GM12873 (cell line): Measurements from ENCODE around the gene SYNE3.

Source experiments
- CTCF ChIP-seq: IDR thresholded peaks from 2 replicates; pipeline ENCODE4 v1.5.1; 2012; ENCODE audit warnings: low read depth, mild to moderate bottlenecking, moderate library complexity, low read length, control low read depth; ENCODE audit not compliant: insufficient read depth; ENCODE audit errors: missing control alignments

SYNE3 gene

DNA sequence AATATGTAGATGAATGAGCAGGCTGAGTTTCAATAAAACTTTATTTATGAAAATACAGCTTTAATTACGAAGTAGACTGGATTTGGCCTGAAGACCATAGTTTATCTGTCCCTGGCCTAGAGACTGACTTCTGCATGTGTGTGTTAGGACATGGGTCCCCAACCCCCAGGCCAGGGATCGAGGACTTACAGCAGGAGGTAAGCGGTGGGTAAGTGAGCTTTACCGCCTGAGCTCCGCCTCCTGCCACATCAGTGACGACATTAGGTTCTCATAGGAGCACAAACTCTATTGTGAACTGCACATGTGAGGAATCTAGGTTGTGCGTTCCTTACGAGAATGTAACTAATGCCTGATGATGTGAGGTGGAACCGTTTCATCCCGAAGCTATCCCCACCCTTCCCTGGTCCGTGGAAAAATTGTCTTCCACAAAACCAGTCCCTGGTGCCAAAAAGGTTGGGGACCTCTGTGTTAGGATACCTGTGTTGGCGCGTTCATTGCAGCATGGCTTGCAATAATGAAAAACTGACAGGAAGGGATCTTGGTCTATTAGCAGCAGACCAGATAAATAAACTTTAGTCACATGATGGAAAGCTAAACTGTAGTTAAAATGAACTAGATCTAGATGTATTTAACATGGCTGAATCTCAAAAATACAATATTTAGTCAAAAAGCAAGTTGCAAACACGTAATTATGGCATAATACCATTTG is 22.5 kb upstream of the SYNE3 start:
- TF ChIP-seq CTCF: no peak

GRCh38 chr14:95537298-95538089 is 21.0 kb upstream of the SYNE3 start:
- TF ChIP-seq CTCF: no peak

DNA sequence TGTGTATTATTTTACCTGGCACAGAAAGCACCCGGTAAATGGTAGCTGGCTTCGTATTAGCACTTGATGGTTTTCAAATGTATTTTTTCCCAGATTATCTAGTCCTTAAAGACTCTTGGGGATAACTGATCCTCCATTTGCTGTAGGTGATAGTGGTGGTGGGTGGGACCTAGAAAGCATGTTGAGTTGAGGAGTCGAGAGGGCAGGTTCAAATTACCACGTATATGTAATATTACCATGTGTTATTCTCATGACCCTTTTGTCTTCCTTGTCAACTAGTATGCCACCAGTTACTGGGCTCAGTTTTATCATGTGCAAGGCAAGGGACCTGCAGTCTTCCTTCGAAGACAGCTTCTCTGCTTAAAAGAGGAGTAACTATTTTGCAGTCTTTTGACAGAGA is 20.2 kb upstream of the SYNE3 start:
- TF ChIP-seq CTCF: no peak

GRCh38 chr14:95536036-95536593 is 19.7 kb upstream of the SYNE3 start:
- no peak for TF ChIP-seq CTCF

GRCh38 chr14:95535226-95536021 is 19.0 kb upstream of the SYNE3 start:
- TF ChIP-seq CTCF: no peak

DNA sequence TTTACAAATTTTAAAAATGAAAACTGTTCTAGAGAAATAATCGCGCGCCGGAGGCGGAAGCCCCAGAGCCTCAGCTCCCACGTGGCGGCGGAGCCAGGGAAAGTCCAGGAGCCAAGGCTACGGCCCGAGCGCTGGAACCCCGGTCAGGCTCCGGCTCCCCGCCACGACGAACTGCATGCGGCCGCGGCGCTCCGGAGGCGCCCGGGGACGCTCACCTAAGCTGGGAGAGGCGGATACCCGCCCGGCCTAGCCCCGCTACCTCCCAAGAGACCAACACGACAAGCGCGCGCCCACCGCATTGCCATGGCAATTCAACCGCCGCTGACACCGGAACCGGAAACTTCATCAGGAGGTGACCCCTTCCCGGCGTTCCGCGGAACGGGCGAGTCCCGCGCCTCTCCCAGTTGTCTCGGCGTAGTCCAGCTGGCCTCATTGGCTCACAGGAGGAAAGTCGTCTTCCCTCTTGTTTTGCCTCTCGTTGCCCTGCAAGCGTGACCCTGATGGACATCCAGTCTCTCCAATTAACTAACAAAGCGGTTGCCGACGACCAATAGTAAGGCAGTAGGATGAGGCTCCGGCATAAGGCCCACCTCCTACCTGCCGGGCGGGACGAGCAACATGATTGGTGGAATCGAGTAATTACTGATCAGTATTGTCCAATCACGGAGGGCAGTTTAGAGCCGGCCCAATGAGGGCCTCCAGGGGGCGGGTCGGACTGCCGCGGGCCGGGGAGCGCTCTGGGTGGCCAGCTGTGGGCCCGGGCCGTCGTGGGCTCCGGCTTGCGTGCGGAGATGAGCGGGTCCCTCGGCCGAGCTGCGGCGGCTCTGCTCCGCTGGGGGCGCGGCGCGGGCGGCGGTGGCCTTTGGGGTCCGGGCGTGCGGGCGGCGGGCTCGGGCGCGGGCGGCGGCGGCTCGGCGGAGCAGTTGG is 18.1 kb upstream of the SYNE3 start, which contains the start of gene GLRX5:
Gene GLRX5 (plus strand): TSS at position 752 of the 927 bp plus-strand sequence. CDS start 40 bp downstream, at position 792.
- TF ChIP-seq CTCF: no peak
